ENCODE measurements around the gene FAM120AOS. TPM values are rescaled to one million over a fixed set of nuclear protein-coding genes. Genes with fewer than 3 reads are reported as not detected.
A peak's percentile ranks its signal among the peaks of the same experiment; 100 is the strongest.

The FAM120AOS gene
- total and polyA plus RNA-seq, 2 of the 4 experiments (the other 2 are of a cell fraction), result 22.7 to 24.7 TPM

DNA sequence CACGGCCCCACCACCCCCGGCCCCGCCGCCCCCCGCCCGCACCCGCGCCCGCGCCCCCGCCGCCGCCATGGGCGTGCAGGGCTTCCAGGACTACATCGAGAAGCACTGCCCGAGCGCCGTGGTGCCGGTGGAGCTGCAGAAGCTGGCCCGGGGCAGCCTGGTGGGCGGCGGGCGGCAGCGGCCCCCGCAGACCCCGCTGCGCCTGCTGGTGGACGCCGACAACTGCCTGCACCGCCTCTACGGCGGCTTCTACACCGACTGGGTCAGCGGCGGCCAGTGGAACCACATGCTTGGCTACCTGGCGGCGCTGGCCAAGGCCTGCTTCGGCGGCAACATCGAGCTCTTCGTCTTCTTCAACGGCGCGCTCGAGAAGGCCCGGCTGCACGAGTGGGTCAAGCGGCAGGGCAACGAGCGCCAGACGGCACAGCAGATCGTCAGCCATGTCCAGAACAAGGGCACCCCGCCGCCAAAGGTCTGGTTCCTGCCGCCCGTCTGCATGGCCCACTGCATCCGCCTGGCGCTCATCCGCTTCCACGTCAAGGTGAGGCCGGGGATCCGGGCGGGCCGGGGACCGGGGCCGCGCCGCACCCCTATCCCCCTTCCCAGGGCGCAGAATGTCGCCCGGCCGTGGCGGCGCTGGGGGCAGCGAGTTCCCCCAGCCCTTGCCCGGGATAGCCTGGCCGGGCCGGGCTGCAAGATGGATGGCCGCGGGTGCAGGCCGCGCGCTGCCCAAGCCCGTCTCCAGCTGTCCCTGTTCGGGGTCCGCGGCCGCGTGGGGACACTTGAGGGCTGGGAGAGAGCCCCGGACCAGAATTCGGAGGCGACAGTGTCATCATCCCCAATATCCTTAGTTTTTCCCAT, 1.3 kb downstream of the FAM120AOS start:
- Histone ChIP-seq H3K14ac (replicated peaks; ENCODE audit: low read depth, low read length) (peak overlapping the region; percentile 79; the same call in 1 of the 2 replicates), H3K4me2 (ENCODE audit: low read depth, low read length) (peak overlapping the region; percentile 92), H3K79me1 (ENCODE audit: low read depth in 1 of 2, low read length in 2 of 2) (peaks cover 8 to 18% of the 10 kb centered on the region in 2 experiments; a peak in 3 of 4 replicates), H3K18ac (ENCODE audit: low read depth, low read length) (no peak overlapping the region; the same call in 1 of the 2 replicates), H2AK5ac (ENCODE audit: low read depth, low read length) (peak overlapping the region; percentile 88), H2AFZ (replicated peaks; ENCODE audit: low read length, poor library complexity) (peak overlapping the region; percentile 94), H3K56ac (ENCODE audit: extremely low read depth, insufficient read depth, low read length) (peak overlapping the region; percentile 79), H2BK120ac (ENCODE audit: low read depth, low read length) (no peak overlapping the region), H2BK15ac (ENCODE audit: low read depth, low read length) (no peak overlapping the region), H4K5ac (ENCODE audit: low read depth, low read length) (peak overlapping the region; percentile 6; the same call in 1 of the 2 replicates), H3K27me3 (ENCODE audit: control insufficient read depth, insufficient read depth, low read length) (no peaks in the 10 kb centered on the region), H2BK5ac (ENCODE audit: low read depth, low read length, poor library complexity, severe bottlenecking) (peak overlapping the region; percentile 59), H3K9me3 (ENCODE audit: control insufficient read depth, insufficient read depth, low read length) (no peaks in the 10 kb centered on the region), H4K20me1 (ENCODE audit: insufficient read depth, low read length) (peaks cover 32% of the 10 kb centered on the region), H3K4me1 (ENCODE audit: control insufficient read depth, insufficient read depth, low read length) (no peaks in the 10 kb centered on the region; the same call in 1 of the 2 replicates), H2BK20ac (ENCODE audit: low read depth, low read length) (no peak overlapping the region), H3K9me1 (ENCODE audit: insufficient read depth, low read length) (no peaks in the 10 kb centered on the region), H3K9ac (ENCODE audit: low read depth, low read length) (peak overlapping the region; percentile 99), H3K23ac (ENCODE audit: low read depth, low read length) (peak overlapping the region; percentile 90), H2AK9ac (replicated peaks; ENCODE audit: low read depth, low read length, poor library complexity) (peak overlapping the region; percentile 91), H4K91ac (ENCODE audit: insufficient read depth, low read depth, low read length) (peak overlapping the region; percentile 10; the same call in 1 of the 2 replicates), H3K27ac (ENCODE audit: insufficient read depth, low read length) (peak overlapping the region; percentile 98), H4K8ac (ENCODE audit: low read depth in 2 of 2, low read length in 2 of 2) (peak overlapping the region; percentile 38 to 49; a peak in 2 of 4 replicates), H3K4me3 (ENCODE audit: insufficient read depth, low read depth, low read length) (peak overlapping the region; percentile 75), H3K36me3 (ENCODE audit: control insufficient read depth, insufficient read depth, low read length) (peaks cover 11% of the 10 kb centered on the region), H3K4ac (ENCODE audit: low read depth, low read length) (peak overlapping the region; percentile 95)
- dilution Hi-C loops (cut with HindIII; ENCODE audit: low sequenced_read_pairs, unreplicated experiment) (no loop called here), in situ Hi-C loops (cut with MboI; ENCODE audit: low sequenced_read_pairs) (loop anchor here (10.0 to 25.0 kb wide), 3 partner anchors 113 to 710 kb away; no protein-coding TSS in a partner anchor), intact Hi-C loops (cut with micrococcal nuclease) (loop anchor here (2.0 to 10.0 kb wide), 3 partner anchors 61 to 357 kb away; partner anchors contain the start of genes CARD19 and NINJ1)
- POLR2A ChIA-PET (ENCODE audit: unreplicated experiment), result interaction anchor here (1.0 kb wide), 1 partner anchor 114 kb away, joined by 3 read pairs; no protein-coding TSS in a partner anchor
- BruUV-seq (replicated peaks), result no TSS peak
- WGBS, 2 experiments (ENCODE audit: extremely low coverage in 2 of 2, insufficient read length in 1 of 2), result 0% methylated on average over 36 of the region's 92 CpGs; no CpG with 5 or more reads in 1 of the 2 experiments
- CTCF ChIA-PET, result interaction anchor here (2.5 kb wide), 1 partner anchor 114 kb away, joined by 12 read pairs; no protein-coding TSS in a partner anchor
- TF ChIP-seq RFX5 (IDR thresholded peaks at IDR 0.05; ENCODE audit: low read depth, low read length), result no peak
- peak; percentile 84; the same call in 1 of the 2 replicates for TF ChIP-seq MXI1 (IDR thresholded peaks at IDR 0.05; ENCODE audit: borderline replicate concordance, low read depth, low read length)
- no peak for TF ChIP-seq MAFK (IDR thresholded peaks at IDR 0.05; ENCODE audit: low read depth, low read length)
- TF ChIP-seq, protein P1, sequence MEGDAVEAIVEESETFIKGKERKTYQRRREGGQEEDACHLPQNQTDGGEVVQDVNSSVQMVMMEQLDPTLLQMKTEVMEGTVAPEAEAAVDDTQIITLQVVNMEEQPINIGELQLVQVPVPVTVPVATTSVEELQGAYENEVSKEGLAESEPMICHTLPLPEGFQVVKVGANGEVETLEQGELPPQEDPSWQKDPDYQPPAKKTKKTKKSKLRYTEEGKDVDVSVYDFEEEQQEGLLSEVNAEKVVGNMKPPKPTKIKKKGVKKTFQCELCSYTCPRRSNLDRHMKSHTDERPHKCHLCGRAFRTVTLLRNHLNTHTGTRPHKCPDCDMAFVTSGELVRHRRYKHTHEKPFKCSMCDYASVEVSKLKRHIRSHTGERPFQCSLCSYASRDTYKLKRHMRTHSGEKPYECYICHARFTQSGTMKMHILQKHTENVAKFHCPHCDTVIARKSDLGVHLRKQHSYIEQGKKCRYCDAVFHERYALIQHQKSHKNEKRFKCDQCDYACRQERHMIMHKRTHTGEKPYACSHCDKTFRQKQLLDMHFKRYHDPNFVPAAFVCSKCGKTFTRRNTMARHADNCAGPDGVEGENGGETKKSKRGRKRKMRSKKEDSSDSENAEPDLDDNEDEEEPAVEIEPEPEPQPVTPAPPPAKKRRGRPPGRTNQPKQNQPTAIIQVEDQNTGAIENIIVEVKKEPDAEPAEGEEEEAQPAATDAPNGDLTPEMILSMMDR (conservative IDR thresholded peaks at IDR 0.05; ENCODE audit: low read depth, low read length), result 0 out of 2 replicates have a peak, but pooled peaks have one; percentile 13
- DNase-seq (peak; percentile 33), ATAC-seq (ENCODE audit: low read depth) (peak; percentile 35)

Data from IMR-90 (cell line).